HT-29 (cell line): ENCODE measurements around the gene VAMP8. TPM values are rescaled to one million over a fixed set of nuclear protein-coding genes. Genes with fewer than 3 reads are reported as not detected.
"Not testable (repeated sequence)": the region's sequence is repeated elsewhere in the genome, so short reads cannot be mapped to it uniquely, and the experiment has no call there.

Experiments
- DNase-seq: peaks from one replicate; pipeline ENCODE4 v3.0.0-alpha.2; 2015; ENCODE audit warnings: low spot score
- total RNA-seq: library from RNA; depleted of rRNA; stranded (reverse); fragments of >200 nt; shearing (Covaris generic); gene quantifications from 2 replicates; pipeline ENCODE4 v1.2.3, GENCODE V29; 2014

Gene VAMP8
- total RNA-seq, 1 experiment from 2014 or later: 92.3 TPM

GRCh38 chr2:85598594-85599340 is 21.4 kb downstream of the VAMP8 start:
- no peak for DNase-seq

- no peak for DNase-seq
These were observed 22.3 kb downstream of the VAMP8 start for GRCh38 chr2:85599468-85600234.

DNA sequence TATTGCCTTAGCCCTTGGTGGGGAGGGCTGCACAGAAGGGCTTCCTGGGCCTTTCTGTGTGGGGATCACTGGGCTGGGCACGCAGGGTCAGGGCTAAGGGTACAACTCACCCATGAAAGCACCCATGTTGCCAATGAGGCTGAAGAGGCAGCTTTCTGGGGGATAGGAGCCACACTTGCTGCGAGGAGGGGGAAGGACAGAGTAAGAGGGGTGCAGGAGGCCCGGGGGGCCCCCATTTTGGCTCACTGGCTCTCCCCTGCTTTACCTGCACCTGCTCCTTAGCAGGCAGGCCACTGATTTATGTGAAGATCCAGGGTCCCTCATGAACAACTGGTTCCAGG is 22.8 kb downstream of the VAMP8 start:
- no peak for DNase-seq

DNA sequence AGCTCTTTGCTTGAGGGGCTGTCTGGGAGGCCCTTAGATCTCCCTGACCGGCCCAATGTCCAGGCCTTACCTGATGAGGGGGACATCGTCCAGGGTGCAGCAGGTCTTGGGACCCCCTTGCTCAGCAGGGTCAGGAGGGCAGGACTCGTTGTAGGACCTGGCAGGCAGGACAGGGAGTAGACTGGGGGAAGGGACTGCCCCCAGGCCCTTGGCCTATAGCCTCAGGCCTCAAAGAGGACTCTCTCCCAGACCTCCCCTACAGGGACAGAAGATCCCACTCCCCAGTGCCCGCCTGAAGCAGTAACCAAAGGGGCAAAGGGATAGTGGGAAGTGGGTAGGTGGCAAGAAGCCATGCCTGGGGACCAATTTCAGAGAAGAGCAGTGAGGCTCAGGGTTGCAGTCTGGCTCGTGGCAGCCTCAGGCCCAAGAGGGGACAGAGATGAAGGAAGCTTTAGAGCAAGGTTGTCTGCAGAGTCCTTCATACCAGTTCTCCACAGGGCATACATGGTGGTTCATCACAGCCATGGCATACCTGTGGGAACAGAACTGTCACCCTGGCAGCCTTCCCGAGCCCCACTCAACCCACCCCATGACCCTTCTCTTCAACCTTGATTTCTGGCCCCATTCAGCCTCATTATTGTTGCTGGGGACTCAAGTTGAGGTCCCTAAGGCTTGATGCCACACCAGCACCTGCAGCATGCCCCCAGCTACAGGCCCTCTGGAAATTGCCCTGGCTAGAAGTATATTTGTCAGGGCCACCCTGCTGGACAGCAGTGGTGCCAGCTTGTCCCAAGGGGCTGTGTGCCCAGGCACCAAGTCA is 23.8 kb downstream of the VAMP8 start:
- no peak for DNase-seq

DNA sequence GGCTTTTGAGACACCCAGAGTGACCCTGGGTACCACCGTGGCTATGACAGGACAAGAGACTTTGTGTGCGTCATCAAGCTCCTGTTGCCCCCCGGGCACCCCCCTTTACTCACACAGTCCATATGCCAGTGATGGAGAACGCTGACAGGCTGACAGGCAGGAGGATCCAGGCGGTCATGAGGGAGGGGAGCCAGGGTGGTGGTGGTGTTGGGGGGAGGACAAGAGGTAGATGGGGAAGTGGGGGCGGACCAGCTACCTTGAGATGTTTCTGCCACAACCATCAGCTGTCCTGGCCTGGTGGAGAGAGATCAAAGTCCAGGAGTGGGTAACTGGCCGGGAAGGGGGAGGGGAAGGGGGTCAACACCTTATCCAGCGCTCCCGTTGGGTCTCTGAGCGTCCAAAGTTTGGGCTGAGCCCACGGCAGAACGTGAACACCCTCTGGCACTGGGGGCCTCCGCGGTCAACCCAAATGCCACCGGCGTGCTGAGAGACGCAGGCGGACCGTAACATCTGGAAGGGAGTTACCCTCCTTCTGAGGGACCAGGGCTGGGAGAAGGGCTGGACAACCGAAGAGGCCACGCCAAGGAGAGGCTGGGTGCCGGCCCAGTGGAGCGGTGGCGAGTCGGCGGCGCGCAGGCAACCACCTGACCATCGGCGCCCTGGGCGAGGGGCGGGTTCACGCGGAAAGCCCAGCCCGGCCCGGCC is 24.5 kb downstream of the VAMP8 start:
- peak; percentile 18 for DNase-seq

- DNase-seq: peak; percentile 91
These were observed 25.3 kb downstream of the VAMP8 start, which contains the start of gene TMEM150A for GRCh38 chr2:85602476-85603234. TSS of gene TMEM150A (minus strand) at chr2:85602698. CDS start at chr2:85601948, 750 bp downstream.

DNA sequence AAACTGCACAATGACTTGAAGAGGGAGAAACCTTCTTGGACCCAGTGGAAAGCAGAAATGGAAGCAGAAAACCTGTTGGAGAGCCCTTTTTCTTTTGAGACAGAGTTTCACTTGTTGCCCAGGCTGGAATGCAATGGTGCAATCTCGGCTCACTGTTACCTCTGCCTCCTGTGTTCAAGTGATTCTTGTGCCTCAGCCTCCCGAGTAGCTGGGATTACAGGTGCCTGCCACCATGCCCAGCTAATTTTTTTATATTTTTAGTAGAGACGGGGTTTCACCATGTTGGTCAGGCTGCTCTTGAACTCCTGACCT is 26.7 kb downstream of the VAMP8 start:
- not testable (repeated sequence) for DNase-seq

DNA sequence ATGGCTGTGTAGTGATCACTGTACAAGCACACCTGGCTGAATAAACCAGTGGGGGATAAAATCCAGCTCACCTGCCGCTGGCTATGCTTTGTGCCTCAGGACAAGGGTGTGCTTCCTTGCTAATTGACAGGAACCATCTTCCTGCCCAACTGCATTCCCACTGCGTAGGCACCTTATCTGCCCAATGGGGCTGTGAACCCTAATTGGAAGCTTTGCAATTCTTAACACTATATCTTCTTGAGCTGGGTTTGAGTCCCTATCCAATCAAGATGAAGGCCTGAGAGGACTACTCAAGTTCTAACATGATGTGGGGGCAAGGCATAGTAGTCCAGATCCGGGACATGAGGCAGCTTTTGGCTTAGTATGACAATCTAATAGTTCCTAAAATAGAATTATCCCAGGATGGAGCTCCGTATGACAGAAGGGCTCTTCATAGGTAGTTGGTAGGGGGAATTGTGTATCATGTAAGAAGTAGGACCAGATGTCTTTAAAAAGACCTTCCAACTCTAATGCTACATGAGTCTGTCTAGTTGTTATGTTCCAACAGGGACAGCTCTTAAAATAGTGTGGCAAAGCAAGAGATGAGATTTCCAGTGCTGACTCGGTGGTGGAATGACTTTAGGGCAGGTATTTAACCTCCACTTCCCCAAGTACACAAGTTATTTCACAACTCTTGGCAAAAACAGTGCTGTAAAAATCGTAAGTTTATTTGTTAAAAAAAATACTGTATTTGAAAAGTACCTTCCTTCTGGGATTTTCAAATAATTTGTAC is 27.4 kb downstream of the VAMP8 start:
- DNase-seq: no peak

DNA sequence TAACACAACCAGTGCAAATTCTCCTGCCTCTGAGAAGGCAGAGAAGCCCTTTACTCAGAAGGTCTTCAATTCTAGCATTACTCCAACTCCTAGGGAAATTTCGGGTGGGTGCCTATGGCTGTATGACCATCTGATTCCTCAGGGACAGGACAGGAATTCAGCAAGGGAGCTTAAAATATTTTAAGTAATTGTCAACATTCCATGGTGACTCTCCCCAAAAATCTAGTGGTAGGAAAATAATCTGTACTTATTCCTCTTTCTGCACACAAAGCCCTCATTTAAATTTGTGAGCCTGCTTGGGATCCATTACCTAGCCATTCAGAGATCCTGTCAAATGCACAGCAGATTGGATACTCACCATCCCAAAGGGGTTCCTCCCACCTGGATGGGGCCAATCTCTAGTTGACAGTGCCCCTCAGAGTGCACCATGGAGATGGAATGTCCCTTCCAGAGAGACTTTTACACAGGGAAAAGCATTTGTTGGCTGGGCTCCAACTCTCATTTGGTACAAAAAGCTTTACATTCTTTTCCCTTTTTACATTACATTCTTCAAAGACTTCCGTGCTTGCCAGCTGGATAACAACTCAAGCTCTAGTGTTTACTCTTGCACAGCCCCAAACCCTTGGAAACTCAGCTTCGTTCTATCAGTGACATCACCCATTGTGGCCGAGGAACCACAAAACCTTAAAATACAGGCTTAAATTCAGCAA is 28.2 kb downstream of the VAMP8 start:
- DNase-seq: no peak

- no peak for DNase-seq
These were observed 28.7 kb downstream of the VAMP8 start for GRCh38 chr2:85606116-85606455.

DNA sequence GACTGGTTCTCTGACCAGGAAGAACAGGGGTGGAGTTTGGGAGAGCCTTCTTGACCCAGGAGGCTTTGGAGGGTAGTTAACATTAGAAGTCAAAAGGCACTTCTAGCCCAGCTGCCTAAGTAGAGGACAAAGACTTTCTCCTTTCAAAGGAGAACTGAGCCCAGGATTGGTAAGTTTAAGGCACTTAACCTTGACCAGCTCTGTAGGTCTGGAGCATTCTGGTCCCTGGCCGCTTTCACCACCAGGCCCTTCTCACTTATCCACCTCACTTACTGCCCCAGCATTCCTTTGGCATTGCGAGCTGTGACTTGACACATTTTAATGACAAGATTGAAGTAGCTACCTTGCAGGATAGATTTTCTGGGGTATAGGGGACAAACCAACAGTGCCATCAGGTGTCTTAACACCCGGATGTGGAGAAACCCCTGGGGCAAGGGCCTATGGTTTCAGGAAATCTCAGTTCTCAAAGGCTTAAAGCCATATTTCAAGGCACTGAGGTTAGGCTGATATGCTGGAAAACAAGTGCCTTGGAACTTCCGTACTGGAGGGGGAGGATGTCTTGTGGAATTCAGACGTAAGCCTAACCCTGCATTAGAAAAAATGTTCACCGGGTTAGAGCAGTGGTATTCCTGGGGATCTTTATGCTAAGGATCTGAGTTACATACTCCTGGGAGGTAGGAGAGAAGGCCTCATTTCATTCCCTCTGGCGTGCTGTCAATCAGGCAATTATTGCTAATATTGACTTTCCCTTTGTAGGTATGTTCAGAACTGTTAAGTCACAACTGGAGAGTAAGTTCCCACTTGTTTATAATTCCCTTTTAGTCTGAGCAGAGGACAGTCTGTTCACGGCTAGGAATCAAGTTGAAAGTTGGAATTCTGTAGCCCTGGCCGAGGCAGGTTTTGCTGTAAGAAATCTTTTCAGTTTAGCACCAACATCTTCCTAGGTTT is 30.2 kb downstream of the VAMP8 start:
- no peak for DNase-seq

DNA sequence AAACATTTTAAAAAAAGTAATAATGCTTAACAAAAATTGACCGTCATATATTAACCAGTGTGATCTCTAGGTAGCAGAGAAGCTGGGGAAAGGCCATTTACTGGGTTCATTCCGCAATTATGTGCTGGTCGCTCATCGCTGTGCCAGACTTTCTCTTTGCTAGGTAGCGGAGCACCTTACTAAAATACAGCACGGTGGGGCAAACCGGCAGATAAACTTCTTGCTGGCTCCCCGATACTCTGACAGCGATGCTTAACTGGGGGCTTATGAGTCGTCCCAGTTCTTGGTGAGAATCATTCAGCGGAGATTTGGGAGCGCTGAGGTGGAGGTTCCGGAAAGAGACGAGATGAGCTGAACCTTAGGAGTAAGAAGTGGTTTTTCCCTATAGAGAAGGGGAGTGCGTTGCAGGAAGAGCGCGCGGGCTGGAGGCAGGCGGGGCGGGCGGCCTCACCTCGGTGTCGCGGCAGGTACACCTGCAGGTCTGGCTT is 33.9 kb downstream of the VAMP8 start:
- no peak for DNase-seq

- peak; percentile 91 for DNase-seq
These were observed 34.6 kb downstream of the VAMP8 start, which contains the start of gene C2orf68 for GRCh38 chr2:85611705-85612587. TSS of gene C2orf68 (minus strand) at chr2:85612066. CDS start at chr2:85611984, 82 bp downstream.

- DNase-seq: no peak
These were observed 36.5 kb downstream of the VAMP8 start for GRCh38 chr2:85613717-85614515.

GRCh38 chr2:85614757-85615156 is 37.4 kb downstream of the VAMP8 start:
- DNase-seq: not testable (repeated sequence)

GRCh38 chr2:85615413-85615728 is 38.0 kb downstream of the VAMP8 start:
- no peak for DNase-seq
